Epithelial cell of esophagus (primary cell): ENCODE results near the gene COQ4.

ENCODE experiments used
- DNase-seq: peaks from one replicate; pipeline ENCODE4 v3.0.0; 2010; ENCODE audit warnings: low read depth
- H3K4me3 ChIP-seq: 2 replicates; pipeline ENCODE4 v1.5.1; 2011; ENCODE audit warnings: mild to moderate bottlenecking, low read length, control low read depth
- CTCF ChIP-seq: IDR thresholded peaks from 2 replicates; pipeline ENCODE4 v1.5.1; 2011; ENCODE audit warnings: low read depth, mild to moderate bottlenecking, low read length, control low read depth, inconsistent platforms; ENCODE audit not compliant: insufficient read depth; ENCODE audit errors: missing control alignments

Gene COQ4

GRCh38 chr9:128370367-128370751 lies 47.7 kb downstream of the COQ4 start:
- peak overlapping the region; percentile 60 for H3K4me3 ChIP-seq
- no peak for TF ChIP-seq CTCF
- peak; percentile 65 for DNase-seq

- peak; percentile 99 for DNase-seq
- no peak for TF ChIP-seq CTCF
- H3K4me3 ChIP-seq = peak within 1 kb of the TSS; percentile 60
Observed at GRCh38 chr9:128370752-128371629, 48.4 kb downstream of the COQ4 start, which contains the start of gene URM1. Gene URM1, plus strand, starts transcription at chr9:128371374. Its CDS starts 7 bp downstream, at chr9:128371381.

- no peak for TF ChIP-seq CTCF
- peak overlapping the region; percentile 60 for H3K4me3 ChIP-seq
- DNase-seq = no peak
Observed at GRCh38 chr9:128371630-128372117, 49.0 kb downstream of the COQ4 start.

GRCh38 chr9:128372188-128372641 lies 49.6 kb downstream of the COQ4 start:
- peak overlapping the region; percentile 60 for H3K4me3 ChIP-seq
- TF ChIP-seq CTCF = no peak
- DNase-seq = peak; percentile 60

- TF ChIP-seq CTCF = no peak
- H3K4me3 ChIP-seq = no peak overlapping the region
- peak; percentile 40 for DNase-seq
Observed at GRCh38 chr9:128372784-128373183, 50.1 kb downstream of the COQ4 start.

- no peak for DNase-seq
- TF ChIP-seq CTCF = no peak
- no peak overlapping the region for H3K4me3 ChIP-seq
Observed at GRCh38 chr9:128374221-128374675, 51.6 kb downstream of the COQ4 start.
